B cell (primary cell): ENCODE results near the gene MAPK9. TPM values are rescaled to one million over a fixed set of nuclear protein-coding genes. Genes with fewer than 3 reads are reported as not detected.

Experiments
- ATAC-seq: fragments of 200-7000 bp; cut with Tn5 transposase; one replicate; pipeline ENCODE4 v1.10.0; 2021; ENCODE audit warnings: low read depth, mild to moderate bottlenecking, moderate number of reproducible peaks, moderate library complexity
- CTCF ChIA-PET: fragments of 350-600 bp; sonication (Branson Sonifier 250); formaldehyde crosslinking; loops from one replicate; lab custom pipeline; 2021; ENCODE audit warnings: antibody characterized with exemption, inconsistent platforms; lab: Charles Lee
- POLR2A ChIA-PET: fragments of 350-600 bp; sonication (Branson Sonifier 250); formaldehyde crosslinking; loops from one replicate; lab custom pipeline; 2021; ENCODE audit warnings: antibody characterized with exemption; lab: Charles Lee
- DNase-seq: peaks from one replicate; pipeline ENCODE4 v3.0.0; 2013
- H2AFZ ChIP-seq: 2 replicates; pipeline ENCODE4 v1.6.1; 2012; ENCODE audit warnings: mild to moderate bottlenecking, low read depth, low read length; ENCODE audit not compliant: insufficient read depth, poor library complexity, severe bottlenecking
- H3K27ac ChIP-seq, 2 donors: 1 replicate in 1 of 2; 2 replicates in 1 of 2; pipeline ENCODE4 v1.5.1; 2012 to 2013; ENCODE audit warnings: low read length in 2 of 2, mild to moderate bottlenecking in 2 of 2, moderate library complexity in 1 of 2
- H3K27me3 ChIP-seq, 4 experiments: fragments of 200-600 bp in 1 of 4; sonication (generic) in 1 of 4; replicated peaks in 1 of 4; 1 replicate in 2 of 4; 2 replicates in 2 of 4; pipeline versions ENCODE4 v1.6.1 to v1.7.0; 2013 to 2016; ENCODE audit warnings: low read length in 3 of 4, mild to moderate bottlenecking in 2 of 4, mixed read lengths in 1 of 4, moderate library complexity in 1 of 4; ENCODE audit not compliant: insufficient read depth in 4 of 4, control insufficient read depth in 3 of 4; ENCODE audit errors: control extremely low read depth in 1 of 4
- H3K36me3 ChIP-seq, 2 experiments: replicated peaks in 1 of 2; 1 replicate in 1 of 2; 2 replicates in 1 of 2; pipeline versions ENCODE4 v1.6.1 to v1.7.1; 2013; ENCODE audit warnings: low read length in 1 of 2; ENCODE audit not compliant: insufficient read depth in 2 of 2, control insufficient read depth in 1 of 2; ENCODE audit errors: control extremely low read depth in 1 of 2, extremely low read depth in 1 of 2
- H3K4me1 ChIP-seq, 2 donors: fragments of 200-600 bp in 1 of 2; sonication (generic) in 1 of 2; 1 replicate in 1 of 2; 2 replicates in 1 of 2; pipeline versions ENCODE4 v1.5.1 to v1.6.1; 2013 to 2017; ENCODE audit warnings: low read length in 2 of 2; ENCODE audit not compliant: control insufficient read depth in 2 of 2, insufficient read depth in 2 of 2
- H3K4me2 ChIP-seq: replicated peaks from 2 replicates; pipeline ENCODE3; 2012; ENCODE audit warnings: mild to moderate bottlenecking, low read depth, low read length; ENCODE audit not compliant: poor library complexity, severe bottlenecking
- H3K4me3 ChIP-seq, 5 experiments: fragments of 200-600 bp in 1 of 5; sonication (generic) in 1 of 5; 1 replicate in 3 of 5; 2 replicates in 2 of 5; pipeline versions ENCODE4 v1.5.1 to v1.7.0; 2011 to 2016; ENCODE audit warnings: low read length in 4 of 5, mild to moderate bottlenecking in 4 of 5, low read depth in 2 of 5, control low read depth in 1 of 5, moderate library complexity in 1 of 5; ENCODE audit not compliant: insufficient read depth in 1 of 5; ENCODE audit errors: control extremely low read depth in 1 of 5, extremely low read depth in 1 of 5
- H3K79me2 ChIP-seq: fragments of 200-600 bp; sonication (generic); one replicate; pipeline ENCODE4 v1.6.0; 2016; ENCODE audit warnings: low read length; ENCODE audit not compliant: control insufficient read depth, insufficient read depth
- H3K9ac ChIP-seq: fragments of 200-600 bp; sonication (generic); 2 replicates; pipeline ENCODE4 v1.6.1; 2017; ENCODE audit warnings: mild to moderate bottlenecking, low read length, moderate library complexity
- H3K9me3 ChIP-seq, 3 donors: one replicate each; pipeline versions ENCODE4 v1.6.1 to v1.7.1; 2013; ENCODE audit warnings: low read length in 2 of 3; ENCODE audit not compliant: control insufficient read depth in 2 of 3, insufficient read depth in 1 of 3; ENCODE audit errors: control extremely low read depth in 1 of 3
- H4K20me1 ChIP-seq: 2 replicates; pipeline ENCODE4 v1.6.0; 2012; ENCODE audit warnings: mild to moderate bottlenecking, low read length; ENCODE audit not compliant: insufficient read depth, control insufficient read depth, poor library complexity, severe bottlenecking
- H3K27ac Mint-ChIP-seq: one replicate; pipeline ENCODE4 v1.8.0; 2021; ENCODE audit warnings: mixed read lengths
- H3K27me3 Mint-ChIP-seq: one replicate; pipeline ENCODE4 v1.8.0; 2021; ENCODE audit warnings: mixed read lengths
- H3K4me1 Mint-ChIP-seq: one replicate; pipeline ENCODE4 v1.8.0; 2021; ENCODE audit warnings: mixed read lengths
- H3K4me3 Mint-ChIP-seq: one replicate; pipeline ENCODE4 v1.8.0; 2021; ENCODE audit warnings: mixed read lengths
- H3K9me3 Mint-ChIP-seq: one replicate; pipeline ENCODE4 v1.8.0; 2022; ENCODE audit warnings: mixed read lengths; ENCODE audit not compliant: insufficient read depth
- EZH2 ChIP-seq: IDR thresholded peaks from 2 replicates; pipeline ENCODE4 v1.6.1; 2012; ENCODE audit warnings: borderline replicate concordance, low read depth, mild to moderate bottlenecking, moderate library complexity, low read length; ENCODE audit not compliant: insufficient read depth, poor library complexity, severe bottlenecking
- WGBS: methylation state at CpG from one replicate; pipeline ENCODE4 v1.1.5; 2013; ENCODE audit warnings: missing lambda C conversion rate; ENCODE audit not compliant: insufficient coverage; 5-methylcytosine and 5-hydroxymethylcytosine counted together
- intact Hi-C: fragments of 100-400 bp; cut with micrococcal nuclease; formaldehyde crosslinking; loops from one replicate; pipeline ENCODE4 v1.10.0; 2022
- polyA plus RNA-seq: library from polyadenylated mRNA; depleted of rRNA; stranded (reverse); fragments of >200 nt; gene quantifications from 2 replicates; pipeline ENCODE4 v1.2.3, GENCODE V29; 2012
- total RNA-seq, 2 donors: library from RNA; stranded (reverse); fragments of 120-200 nt in 1 of 2; gene quantifications; 1 replicate in 1 of 2; 2 replicates in 1 of 2; pipeline versions ENCODE4 v1.2.3 to v1.2.4, GENCODE V29; 2013 to 2022
- TF ChIP-seq, protein P1 (sequence below): fragments of 200-600 bp; IDR thresholded peaks from one replicate; pipeline ENCODE4 v1.8.0; 2022; ENCODE audit warnings: antibody characterized with exemption, mild to moderate bottlenecking

MAPK9 gene
- total and polyA plus RNA-seq, 2 donors (not counting 1 experiment from before 2014, with no cell fraction given) = 19.7 to 40.4 TPM

DNA sequence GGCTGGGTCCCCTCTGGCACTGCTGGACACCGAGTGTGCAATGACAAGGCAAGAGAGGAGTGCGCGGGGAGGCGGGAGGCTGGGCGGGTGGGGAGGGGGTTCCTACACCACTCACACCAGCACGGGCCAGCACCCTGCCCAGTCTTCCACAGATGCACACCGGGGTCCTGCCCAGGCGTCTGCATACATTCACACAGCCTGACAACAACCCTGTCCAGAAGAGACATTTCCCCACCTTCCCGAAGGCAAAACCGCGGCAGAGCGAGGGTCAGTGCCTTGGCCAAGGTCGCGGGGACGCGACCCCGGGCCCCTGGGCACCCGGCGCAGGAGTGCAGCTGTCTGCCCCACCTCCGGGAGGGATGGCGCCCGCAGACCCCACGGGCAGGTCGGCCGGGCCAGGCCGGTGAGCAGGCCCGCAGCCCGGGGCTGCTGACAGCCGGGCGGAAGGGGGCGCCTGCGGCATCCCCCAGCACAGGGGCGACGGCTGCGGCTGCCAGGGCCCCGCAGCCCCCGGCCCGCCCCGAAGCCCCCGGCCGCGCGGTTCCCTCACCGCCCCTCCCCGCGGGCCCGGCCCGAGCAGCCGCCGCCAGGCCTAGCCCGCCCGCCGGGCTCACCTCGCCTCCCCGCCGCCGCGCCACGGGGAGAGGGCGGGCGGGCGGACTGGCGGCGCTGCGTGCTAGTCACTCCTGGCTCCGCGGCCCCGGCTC, 496 bp downstream of the MAPK9 start:
- ATAC-seq (peak; percentile 12), DNase-seq (peak; percentile 64)
- Histone ChIP-seq H3K79me2 (peaks cover 55% of the 10 kb centered on the region), H3K27me3 (no peaks in the 10 kb centered on the region), H4K20me1 (peaks cover 29% of the 10 kb centered on the region), H3K9me3 (no peaks in the 10 kb centered on the region), H3K36me3 (peaks cover 0 to 6% of the 10 kb centered on the region in 2 experiments), H3K4me3 (peak overlapping the region in 4 of 5 experiments; percentile 45 to 69 (median 60)), H3K4me1 (peaks cover 32 to 38% of the 10 kb centered on the region in 2 donors), H3K4me2 (peak overlapping the region; percentile 88), H3K9ac (peak overlapping the region; percentile 64), H2AFZ (peak overlapping the region; percentile 56), H3K27ac (no peak overlapping the region)
- intact Hi-C loops = loop anchor here (5.0 kb wide), 1 partner anchor 559 kb away; the partner anchor contains the start of gene MAML1
- Mint-ChIP-seq H3K27me3 (no peaks in the 10 kb centered on the region), H3K27ac (peak overlapping the region; percentile 83), H3K4me1 (peaks cover 48% of the 10 kb centered on the region), H3K9me3 (no peaks in the 10 kb centered on the region), H3K4me3 (peak overlapping the region; percentile 89)
- under 1% methylated on average over 61 of the region's 68 CpGs for WGBS
- ChIA-PET POLR2A (interaction anchor here (0.6 to 0.7 kb wide), 3 partner anchors 23 to 589 kb away, joined by 3 read pairs; no protein-coding TSS in a partner anchor), CTCF (interaction anchor here (0.6 to 5.2 kb wide), 9 partner anchors 16 to 180 kb away, joined by 3 to 109 read pairs (median 3); partner anchors contain the start of gene RASGEF1C)
- TF ChIP-seq, protein P1, sequence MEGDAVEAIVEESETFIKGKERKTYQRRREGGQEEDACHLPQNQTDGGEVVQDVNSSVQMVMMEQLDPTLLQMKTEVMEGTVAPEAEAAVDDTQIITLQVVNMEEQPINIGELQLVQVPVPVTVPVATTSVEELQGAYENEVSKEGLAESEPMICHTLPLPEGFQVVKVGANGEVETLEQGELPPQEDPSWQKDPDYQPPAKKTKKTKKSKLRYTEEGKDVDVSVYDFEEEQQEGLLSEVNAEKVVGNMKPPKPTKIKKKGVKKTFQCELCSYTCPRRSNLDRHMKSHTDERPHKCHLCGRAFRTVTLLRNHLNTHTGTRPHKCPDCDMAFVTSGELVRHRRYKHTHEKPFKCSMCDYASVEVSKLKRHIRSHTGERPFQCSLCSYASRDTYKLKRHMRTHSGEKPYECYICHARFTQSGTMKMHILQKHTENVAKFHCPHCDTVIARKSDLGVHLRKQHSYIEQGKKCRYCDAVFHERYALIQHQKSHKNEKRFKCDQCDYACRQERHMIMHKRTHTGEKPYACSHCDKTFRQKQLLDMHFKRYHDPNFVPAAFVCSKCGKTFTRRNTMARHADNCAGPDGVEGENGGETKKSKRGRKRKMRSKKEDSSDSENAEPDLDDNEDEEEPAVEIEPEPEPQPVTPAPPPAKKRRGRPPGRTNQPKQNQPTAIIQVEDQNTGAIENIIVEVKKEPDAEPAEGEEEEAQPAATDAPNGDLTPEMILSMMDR = no peak
- TF ChIP-seq EZH2 = no peak
